Amniotic epithelial cell (primary cell): Measurements from ENCODE around the gene FAM149A.

Source experiments
- DNase-seq: peaks from one replicate; pipeline ENCODE4 v3.0.0-alpha.2; 2010; ENCODE audit warnings: low read depth

The FAM149A gene

DNA sequence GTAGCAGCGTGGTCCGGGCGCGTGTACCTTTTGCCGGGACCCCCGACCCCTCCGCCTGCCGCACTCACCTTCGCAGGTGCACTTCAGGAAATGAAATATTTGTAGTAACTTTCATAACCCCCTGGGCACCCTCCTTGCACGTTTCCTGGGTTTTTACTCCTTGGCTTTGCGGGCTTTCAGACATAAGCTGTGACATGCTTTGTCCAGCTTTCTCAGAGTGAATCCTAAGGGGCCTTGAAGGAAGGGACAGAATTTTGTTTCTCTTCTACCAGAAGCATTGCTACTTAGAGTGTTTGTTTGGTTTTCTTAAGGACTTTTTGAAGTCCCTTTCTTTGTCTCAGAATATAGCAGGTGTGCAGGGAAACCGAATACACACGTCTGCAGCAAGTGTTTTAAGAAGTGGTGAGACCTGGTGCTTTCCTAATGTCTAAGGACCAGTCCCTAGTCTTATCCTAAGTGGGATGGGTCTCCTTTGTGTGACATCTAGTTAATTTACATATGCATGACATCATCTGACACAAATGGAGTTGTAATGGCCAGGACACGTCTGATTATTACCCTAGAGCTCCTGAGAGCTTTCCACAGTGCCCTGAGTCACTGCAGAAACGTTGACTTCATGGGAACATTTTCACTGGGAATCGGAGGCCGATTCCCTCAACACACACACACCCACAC, 1.3 kb downstream of the FAM149A start:
- DNase-seq = no peak

DNA sequence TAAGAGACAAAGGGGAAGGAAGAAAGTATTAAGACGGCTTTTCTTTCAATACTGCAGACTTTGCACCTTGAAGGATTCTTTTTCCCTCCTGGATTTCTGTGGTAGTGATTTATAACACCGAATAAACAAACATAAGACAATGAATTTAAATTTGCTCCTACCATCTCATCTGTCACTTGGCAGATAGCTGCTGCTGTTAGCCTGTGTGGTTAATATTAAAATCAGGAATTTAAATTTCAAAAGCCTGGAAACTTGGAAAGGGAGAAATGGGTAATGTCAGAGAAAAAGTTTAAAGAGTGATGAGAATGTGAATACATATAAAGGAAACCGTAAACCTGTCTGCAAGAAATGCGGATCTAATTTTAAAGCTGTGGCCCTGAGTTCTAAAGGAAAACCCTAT, 3.4 kb downstream of the FAM149A start:
- no peak for DNase-seq

DNA sequence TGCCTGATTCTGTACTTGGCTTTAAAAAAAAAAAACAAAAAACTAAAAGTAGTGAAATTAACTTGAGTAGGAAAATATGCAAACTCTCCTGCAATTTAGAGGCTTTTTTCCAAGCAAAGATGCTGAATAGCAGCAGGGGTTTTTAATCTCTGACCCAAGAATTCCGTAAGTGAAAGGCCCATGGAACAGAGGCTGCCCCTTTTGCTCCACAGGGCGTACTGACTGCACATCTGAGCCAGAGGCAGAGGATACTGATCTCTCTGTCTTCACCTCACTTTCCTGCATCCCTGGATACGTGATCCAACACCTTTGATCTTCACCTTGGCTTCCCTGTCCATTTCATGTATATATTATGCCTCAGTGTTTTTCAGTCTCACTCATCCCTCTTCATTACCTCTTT, 3.9 kb downstream of the FAM149A start:
- no peak for DNase-seq

DNA sequence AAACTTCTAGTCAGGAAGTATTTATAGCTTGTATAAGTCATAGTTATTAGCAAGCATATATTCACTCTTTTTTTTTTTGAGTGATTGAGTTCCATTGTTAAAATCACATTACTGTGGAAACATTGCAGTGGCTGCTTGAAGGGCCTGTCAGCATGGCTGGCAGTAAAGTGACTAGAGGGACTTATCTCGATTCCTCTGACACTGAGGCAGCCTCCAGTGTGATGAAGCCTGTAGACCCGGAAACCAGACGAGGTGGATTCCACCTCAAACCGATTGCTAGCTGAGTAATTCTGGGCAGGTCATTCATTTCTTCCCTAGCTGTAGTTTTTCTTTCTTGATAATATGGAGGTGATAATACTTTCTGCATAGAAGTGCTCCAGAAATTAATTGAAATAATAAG, 4.7 kb downstream of the FAM149A start:
- no peak for DNase-seq

DNA sequence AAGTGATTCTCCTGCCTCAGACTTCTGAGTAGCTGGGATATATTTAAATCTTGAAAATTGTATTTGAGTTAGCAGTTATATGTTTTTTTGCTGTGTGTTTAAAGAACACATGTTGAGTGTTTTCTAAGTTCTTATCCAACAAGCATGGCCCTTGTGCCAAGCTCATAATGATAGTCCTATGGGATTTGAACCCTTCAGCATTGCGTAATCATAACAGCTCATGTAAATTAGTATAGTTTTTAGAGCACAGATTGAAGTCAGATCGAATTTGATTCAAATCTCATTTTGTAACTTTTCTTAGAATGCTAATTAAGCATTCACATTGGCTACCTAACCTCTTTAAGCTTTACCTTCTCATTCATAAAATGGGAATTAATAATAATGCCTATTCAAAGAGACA, 12.2 kb downstream of the FAM149A start:
- DNase-seq = no peak

DNA sequence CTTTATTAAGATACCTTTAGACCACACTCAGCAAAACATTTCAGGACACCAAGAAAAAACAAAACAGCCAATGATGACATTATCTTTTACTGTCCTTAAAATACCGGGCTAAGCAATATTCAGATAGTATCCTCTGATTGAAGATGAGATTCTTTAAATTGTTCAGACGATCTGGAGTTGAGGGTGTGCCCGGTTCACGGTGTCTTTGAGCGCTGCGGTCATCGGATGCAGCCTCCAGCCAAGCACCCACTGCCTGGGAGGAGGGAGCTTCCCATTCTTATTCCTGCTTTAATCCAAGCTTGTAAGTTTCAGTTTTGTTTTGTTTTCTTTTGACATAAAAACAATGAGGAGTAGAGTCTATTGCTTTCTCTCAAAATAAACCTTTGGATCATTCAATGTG, 14.1 kb downstream of the FAM149A start:
- no peak for DNase-seq

DNA sequence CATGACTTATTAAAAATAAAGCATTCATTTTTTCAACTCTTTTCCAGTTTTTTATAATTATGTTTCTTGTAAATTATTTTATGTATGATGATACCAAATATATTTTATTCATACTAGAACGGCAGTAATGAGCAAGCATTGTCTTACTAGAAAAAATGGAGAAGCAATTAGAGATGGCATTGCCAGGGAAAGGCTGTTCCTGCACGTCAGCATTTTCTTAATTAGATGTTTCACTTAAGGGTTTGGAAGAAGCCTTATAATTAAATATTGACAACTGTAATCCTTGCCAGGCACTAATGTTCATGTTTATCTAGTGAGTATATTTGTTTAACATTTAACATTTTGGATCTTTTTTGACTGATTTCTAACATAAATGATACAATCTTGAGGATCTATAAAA, 16.6 kb downstream of the FAM149A start:
- no peak for DNase-seq

DNA sequence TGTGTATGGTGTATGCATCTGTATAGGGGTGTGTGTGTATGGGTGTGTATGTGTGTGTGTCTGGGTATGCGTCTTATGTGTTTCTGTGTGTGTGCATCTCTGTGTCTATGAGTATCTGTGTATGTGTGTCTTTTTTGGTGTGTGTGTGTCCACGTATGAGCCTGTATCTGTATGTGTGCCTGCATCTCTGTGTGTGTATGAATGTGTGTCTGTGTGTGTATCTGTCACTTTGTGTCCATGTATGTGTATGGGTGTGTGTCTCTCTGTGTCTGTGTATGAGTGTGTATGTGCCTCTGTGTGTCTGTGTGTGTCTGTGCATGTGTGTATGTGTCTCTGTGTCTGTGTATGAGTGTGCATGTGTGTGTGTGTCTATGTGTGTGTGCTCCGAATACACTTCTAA, 24.3 kb downstream of the FAM149A start:
- no peak for DNase-seq

DNA sequence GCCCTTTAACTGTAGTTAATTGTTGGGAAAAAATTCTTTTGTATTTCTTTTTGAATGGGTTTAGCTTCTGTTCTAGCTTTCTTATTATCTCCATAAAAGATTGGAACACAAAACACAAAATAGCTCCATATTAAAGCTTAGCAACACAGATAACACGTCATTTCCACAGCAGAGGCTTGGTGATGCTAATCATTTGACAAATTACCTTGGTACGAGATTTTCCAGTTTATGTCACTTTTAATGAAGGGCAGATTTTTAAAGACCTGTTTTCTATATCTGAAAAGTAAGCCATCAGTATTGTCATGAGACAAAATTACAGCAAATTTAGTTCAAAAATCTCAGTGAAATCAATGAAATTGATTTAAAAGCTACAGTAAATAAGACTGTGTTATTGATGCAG, 27.4 kb downstream of the FAM149A start:
- no peak for DNase-seq

DNA sequence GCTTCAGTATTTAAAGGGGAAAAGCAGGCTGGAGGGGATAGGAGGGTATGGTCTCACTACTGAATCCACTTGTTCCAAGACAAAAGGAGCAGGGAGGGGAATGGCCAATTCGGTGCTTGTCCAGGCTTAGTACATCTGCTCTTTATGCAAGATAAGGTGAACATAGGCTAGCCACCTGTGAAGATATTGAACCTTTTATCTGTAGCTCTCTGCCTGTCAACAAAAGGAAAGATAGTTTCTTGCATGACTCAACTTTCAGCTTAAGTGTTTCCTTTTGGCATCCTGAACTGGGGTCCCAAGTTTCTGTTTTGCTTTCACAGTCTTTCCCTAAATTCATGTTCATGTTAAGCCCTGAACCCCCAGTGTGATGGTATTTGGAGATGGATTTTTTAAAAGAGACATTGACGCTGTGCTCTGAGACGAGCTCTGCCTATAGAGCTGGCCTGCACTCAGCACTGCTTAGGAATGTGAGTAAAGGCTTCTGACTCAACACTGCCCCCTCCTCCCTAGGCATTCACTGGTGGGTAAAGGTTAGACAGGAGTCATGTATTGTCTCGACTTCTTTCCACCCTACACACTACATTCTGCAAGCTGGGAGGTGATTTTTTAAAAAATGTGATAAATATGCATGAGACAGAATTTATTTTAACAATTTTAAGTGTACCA, 28.2 kb downstream of the FAM149A start:
- peak; percentile 51 for DNase-seq

DNA sequence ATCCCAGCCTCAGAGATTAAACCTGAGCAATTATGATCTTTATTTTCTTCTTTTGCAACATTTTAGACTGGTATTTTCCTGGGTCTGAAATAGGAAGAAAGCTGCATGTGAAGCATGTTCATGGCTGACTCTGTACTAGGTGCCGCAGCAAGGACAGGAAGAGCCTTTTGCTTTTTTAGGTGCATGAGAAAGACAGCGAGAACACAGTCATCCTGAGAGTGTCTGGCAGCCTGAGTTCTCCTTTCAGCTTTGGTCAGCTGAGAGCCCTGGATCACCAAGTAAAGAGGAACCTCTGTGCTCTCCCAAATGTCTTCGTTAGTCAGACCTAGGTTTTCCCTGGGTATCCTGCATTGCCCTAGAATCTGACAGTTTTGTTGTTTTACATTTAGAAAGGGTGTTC, 29.8 kb downstream of the FAM149A start:
- no peak for DNase-seq

DNA sequence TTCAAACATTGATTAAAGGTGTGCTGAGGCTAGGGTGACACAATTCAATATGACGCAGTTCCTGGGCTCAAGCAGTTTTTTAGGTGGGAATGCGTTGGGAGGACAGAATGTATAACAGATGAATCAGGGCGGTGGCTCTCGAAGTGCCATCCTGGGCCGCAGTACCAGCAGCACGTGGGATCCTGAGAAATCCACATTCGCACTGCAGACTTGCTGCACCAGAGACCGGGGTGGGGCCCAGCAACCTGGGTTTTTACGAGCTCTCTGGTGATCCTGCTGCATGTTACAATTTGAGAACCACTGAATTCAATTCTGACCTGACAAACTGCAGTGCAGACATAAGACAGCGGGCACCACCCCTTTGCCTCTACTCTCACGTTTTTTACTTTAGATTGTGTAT, 30.4 kb downstream of the FAM149A start:
- DNase-seq = no peak

DNA sequence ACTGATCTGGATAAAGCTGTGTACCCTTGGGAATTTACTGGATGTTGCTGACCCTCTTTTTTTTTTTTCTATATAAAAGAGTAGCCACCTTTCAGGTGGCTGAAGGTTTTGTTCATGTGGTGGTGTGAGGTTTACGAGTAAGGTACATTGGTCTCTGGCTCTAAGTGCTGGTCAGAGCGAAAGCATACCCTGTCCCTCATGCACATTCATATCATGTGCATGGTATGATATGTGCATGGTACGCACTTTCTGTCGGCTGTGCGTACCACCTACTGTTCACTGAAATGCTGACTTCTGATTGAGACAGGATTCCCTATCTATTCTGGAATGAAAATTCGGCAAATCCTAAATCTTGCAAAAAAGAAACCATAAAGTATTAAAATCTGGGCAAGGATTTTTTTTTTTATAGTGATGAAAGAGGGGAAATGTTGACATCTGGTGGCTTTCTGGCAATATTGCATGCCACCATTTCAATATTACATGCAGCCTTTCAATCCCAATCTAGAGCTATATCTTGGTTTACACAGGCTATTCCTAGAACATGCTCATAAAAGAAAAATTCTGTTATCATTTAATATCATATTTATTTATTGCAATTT, 32.8 kb downstream of the FAM149A start:
- peak; percentile 13 for DNase-seq

DNA sequence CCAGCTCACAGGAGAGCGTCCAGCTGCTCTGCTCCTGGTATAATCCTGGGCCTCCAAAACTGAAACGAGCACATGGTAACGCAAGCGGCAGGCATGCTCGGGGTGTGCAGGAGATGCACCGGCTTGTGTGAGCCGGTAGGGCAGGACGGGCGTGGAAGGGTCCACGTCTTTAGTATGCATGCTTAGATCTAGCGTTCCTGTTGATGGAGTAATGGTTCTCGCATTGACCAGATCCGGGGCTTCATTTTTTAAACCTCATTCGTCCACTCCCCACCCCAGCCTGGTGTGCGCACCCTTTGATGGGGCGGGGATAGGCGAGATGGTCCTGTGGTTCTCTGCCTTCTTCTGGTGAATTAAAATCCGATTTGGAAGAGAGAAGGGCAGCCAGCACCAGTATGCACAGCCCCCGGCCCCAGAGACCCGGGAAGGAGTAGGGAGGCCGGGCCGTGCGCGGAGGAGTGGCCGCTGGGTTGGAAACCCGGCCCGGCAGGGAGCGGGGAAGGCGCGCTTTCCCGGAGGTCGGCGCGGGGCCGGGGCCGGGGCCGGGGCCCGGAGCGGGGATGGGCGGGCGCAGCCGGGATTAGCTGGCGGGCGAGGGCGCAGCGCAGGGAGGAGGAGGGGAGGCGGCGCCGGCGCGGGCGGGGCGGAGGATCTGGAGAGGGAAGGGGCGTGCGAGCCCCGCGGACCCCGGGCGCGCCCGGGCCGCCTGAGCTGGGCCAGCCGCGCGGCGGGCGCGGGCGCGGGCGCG, 39.9 kb downstream of the FAM149A start:
- DNase-seq = peak; percentile 31

DNA sequence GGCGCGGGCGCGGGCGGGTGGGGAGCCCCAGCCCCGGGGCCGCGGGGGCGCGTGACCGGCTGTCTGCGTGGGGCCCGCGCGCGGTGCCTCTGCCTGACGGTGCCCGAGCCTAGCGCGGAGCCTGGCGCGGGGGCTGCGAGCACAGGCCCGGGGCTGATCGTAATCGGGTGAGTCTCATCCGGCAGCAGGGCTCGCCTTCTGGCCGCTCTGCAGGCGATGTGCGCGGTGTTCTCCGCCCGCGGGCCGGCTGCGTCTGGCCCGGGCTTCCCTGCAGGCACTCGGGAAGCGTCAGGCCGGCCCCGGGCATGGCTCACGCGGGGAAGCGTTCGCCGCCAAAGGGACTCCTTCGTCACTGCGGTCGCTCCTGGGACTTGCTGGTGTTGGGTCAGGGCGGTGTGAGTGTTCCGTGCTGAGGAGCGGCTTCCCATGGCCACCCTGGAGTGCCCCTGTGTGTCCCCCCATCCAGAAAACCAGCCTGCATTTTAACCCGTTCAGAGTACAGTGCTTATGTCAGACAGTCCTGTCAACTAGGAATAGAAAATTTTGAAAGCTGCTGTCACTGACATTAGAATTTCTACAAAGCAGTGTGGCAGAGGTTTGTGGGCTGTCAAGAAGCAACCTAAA, 40.6 kb downstream of the FAM149A start:
- DNase-seq = peak; percentile 50

DNA sequence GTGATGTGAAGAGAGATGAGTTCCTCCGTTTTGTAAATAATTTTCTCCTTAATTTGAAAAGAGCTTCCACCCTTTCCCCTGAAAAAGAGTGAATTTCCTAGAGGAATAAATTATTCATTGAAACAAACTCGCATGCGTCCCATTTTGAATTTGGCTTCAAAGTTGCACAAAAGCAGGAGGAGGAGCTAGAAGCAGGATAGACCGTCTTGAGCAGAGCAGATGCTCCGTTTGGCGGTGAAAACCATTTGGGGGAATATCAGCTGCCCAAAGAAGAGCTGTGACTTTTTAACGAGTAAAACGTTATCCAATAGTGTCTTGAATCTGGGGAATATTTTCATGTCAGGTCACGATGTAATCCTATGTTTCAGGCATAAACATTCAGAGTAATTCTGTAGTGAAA, 42.0 kb downstream of the FAM149A start:
- DNase-seq = no peak

DNA sequence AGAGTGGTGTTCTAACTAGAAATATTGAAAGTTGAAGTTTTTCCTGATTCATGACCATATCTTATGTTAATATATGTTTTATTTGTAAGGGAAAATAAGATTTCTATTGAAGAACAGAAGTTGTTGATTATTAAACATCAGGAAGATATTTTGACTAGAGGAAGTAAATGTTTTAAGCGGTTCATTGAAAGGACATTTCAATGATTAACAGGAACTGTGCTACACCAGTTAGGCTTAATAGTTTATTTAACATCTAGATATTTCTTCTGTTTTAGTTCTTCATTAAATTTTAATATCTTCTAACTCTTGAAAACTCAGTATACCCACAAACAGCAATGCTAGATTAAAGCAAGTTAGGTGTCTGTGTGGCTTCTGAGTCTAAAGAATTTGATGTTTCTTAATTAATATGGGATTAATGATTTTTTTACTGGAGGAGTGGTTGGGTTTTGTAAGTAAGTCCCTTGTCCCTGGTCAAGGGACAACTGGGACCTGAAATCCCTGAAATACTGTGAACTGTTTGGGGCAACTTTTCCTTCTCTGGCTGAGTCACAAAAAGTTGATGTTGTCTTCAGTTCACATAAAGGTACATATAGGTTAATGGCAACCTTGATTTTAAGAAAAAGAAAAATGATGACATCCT, 44.0 kb downstream of the FAM149A start:
- DNase-seq = no peak

DNA sequence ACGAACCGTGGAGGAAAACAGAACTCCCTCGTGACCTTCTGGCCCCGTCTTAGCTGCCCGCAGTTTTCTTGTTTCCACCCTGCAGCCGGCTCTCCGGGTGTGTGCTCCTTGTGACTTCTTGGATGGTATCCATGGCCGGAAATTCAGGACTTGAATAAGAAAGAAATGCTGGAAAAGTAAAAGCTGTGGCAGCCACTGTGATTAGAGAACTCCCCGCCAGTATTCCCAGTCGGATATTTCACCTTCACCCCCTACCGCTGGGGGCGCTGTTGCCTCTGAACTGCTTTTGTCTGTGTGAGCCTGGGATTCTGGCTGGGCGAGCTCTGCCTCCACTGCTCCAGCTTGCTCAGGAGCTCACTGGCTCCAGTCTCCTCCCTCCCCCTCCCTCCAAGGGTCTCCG, 45.4 kb downstream of the FAM149A start:
- peak; percentile 21 for DNase-seq

DNA sequence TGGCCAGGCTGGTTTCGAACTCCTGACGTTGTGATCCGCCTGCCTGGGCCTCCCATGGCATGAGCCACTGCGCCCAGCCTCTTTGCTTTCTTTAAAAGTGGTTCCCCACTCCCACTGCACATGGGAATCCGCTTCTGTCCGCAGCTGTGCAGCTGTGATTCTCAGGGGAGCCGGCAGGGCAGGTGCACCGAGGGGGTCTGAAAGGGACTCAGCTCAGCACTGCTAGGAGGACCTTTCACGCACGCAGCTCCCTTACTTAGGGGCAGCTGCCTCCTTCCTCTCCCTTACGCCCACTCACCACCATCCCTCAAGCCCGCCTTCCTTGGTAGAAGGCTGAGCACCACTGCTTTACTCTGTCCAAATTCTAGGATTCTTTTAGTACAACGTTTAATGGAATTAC, 46.4 kb downstream of the FAM149A start:
- DNase-seq = no peak

DNA sequence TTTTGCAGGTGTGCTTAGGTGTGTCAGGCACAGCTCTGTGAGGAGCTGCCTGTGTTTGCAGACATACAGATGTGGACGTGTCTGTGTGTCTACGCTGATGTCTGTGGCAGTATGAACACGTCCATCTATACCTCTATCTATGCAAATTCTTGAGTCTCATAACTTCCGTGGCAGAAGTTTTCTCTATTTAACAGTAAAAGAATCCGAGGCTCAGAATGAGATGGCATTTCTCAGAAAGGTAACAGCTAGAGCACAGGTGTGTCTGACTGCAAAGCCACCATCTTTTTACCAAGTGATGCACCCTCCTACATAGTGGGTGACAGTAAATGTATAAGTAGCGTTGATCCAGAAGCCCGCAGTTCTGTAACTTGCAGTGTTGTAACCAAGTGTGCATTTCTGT, 47.0 kb downstream of the FAM149A start:
- DNase-seq = no peak

DNA sequence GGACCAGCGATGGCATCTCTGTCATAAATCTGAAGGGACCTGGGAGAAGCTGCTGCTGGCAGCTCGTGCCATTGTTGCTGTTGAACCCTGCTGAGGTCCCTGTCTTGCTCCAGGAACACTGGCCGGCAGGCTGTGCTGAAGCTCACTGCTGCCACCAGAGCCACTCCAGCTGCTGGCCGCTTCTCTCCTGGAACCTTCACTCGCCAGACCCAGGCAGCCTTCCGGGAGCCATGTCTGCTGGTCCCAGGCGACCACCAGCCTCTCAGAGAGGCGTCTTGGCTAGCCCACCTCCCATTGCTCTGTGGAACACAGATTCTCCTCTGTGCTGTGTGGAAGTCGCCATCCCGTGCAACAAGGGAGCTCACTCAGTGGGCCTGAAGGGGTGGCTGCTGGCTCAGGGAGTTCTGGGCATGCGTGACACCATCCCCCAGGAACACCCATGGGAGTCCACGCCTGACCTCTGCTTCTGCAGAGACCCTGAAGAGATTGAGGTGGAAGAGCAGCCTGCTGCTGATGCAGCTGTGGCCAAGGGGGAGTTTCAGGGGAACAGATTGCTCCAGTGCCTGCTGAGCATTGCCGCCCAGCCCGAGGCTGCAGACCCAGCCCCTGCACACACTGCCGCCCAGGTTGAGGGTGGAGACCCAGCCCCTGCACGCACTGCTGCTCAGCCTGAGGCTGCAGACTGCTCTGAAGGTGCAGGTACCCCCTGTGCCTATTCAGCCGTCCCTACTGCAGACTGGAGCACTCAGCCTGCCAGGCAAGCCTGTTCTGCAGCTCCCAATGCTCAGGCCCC, 53.7 kb downstream of the FAM149A start:
- DNase-seq = no peak
